ENCODE results near the gene SLC44A5.

SLC44A5 gene

GRCh38 chr1:75579046-75579445, 31.9 kb downstream of the SLC44A5 start:
- no peaks in the 10 kb centered on the region for H3K79me2 ChIP-seq (ENCODE audit: insufficient read depth, low read depth)
- H3K36me3 ChIP-seq (ENCODE audit: insufficient read depth), result no peaks in the 10 kb centered on the region
- H3K27ac ChIP-seq, result no peak overlapping the region
- no peak for TF ChIP-seq CTCF (conservative IDR thresholded peaks at IDR 0.05; ENCODE audit: low read depth, low read length)
- no peaks in the 10 kb centered on the region for H3K4me1 ChIP-seq (ENCODE audit: low read depth, poor library complexity, severe bottlenecking)
- H3K4me3 ChIP-seq (IDR thresholded peaks at IDR 0.05; ENCODE audit: insufficient read depth, low read depth, low read length), result no peak overlapping the region
- H3K4me2 ChIP-seq, result no peak overlapping the region
- H2AFZ ChIP-seq (ENCODE audit: low read depth), result no peak overlapping the region
- no peak overlapping the region for H3K9ac ChIP-seq
- H4K20me1 ChIP-seq (ENCODE audit: insufficient read depth), result no peaks in the 10 kb centered on the region
- H3K27me3 ChIP-seq (ENCODE audit: insufficient read depth, low read depth), result no peaks in the 10 kb centered on the region

DNA sequence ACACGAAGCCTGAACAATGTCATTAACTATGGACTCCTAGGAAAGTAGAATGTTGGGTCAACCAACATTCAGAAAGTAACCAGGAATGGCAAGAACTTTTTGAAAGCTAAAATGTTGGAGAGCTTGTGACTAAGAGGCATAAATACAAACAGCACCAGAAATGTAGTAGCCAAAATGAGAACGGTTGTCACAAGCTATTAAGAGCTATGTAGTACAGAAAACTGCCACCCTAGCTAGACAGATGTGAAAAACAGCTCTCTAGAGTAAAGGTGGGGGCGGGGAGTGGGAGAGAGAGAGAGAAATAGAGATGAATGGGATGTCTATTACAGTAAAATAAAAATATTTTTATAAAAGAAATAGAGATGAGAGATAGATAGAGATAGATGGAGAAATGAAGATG, 35.1 kb downstream of the SLC44A5 start:
- no peak for TF ChIP-seq CTCF (conservative IDR thresholded peaks at IDR 0.05; ENCODE audit: low read depth, low read length)
- no peak overlapping the region for H3K27ac ChIP-seq
- no peak overlapping the region for H3K4me2 ChIP-seq
- H3K4me3 ChIP-seq (IDR thresholded peaks at IDR 0.05; ENCODE audit: insufficient read depth, low read depth, low read length), result no peak overlapping the region
- no peaks in the 10 kb centered on the region for H3K36me3 ChIP-seq (ENCODE audit: insufficient read depth)
- H3K4me1 ChIP-seq (ENCODE audit: low read depth, poor library complexity, severe bottlenecking), result no peaks in the 10 kb centered on the region
- H4K20me1 ChIP-seq (ENCODE audit: insufficient read depth), result no peaks in the 10 kb centered on the region
- no peaks in the 10 kb centered on the region for H3K27me3 ChIP-seq (ENCODE audit: insufficient read depth, low read depth)
- H3K79me2 ChIP-seq (ENCODE audit: insufficient read depth, low read depth), result no peaks in the 10 kb centered on the region
- H3K9ac ChIP-seq, result no peak overlapping the region
- H2AFZ ChIP-seq (ENCODE audit: low read depth), result no peak overlapping the region

GRCh38 chr1:75567191-75567590, 43.7 kb downstream of the SLC44A5 start:
- no peak overlapping the region for H3K27ac ChIP-seq
- no peaks in the 10 kb centered on the region for H3K4me1 ChIP-seq (ENCODE audit: low read depth, poor library complexity, severe bottlenecking)
- H3K79me2 ChIP-seq (ENCODE audit: insufficient read depth, low read depth), result no peaks in the 10 kb centered on the region
- H3K27me3 ChIP-seq (ENCODE audit: insufficient read depth, low read depth), result no peaks in the 10 kb centered on the region
- no peaks in the 10 kb centered on the region for H3K36me3 ChIP-seq (ENCODE audit: insufficient read depth)
- TF ChIP-seq CTCF (conservative IDR thresholded peaks at IDR 0.05; ENCODE audit: low read depth, low read length), result no peak
- no peak overlapping the region for H3K4me3 ChIP-seq (IDR thresholded peaks at IDR 0.05; ENCODE audit: insufficient read depth, low read depth, low read length)
- no peak overlapping the region for H2AFZ ChIP-seq (ENCODE audit: low read depth)
- H4K20me1 ChIP-seq (ENCODE audit: insufficient read depth), result no peaks in the 10 kb centered on the region
- H3K9ac ChIP-seq, result no peak overlapping the region
- no peak overlapping the region for H3K4me2 ChIP-seq

GRCh38 chr1:75559800-75560199, 51.1 kb downstream of the SLC44A5 start:
- H3K27me3 ChIP-seq (ENCODE audit: insufficient read depth, low read depth), result no peaks in the 10 kb centered on the region
- H3K9ac ChIP-seq, result no peak overlapping the region
- no peak overlapping the region for H3K27ac ChIP-seq
- no peaks in the 10 kb centered on the region for H4K20me1 ChIP-seq (ENCODE audit: insufficient read depth)
- no peak overlapping the region for H3K4me2 ChIP-seq
- no peaks in the 10 kb centered on the region for H3K79me2 ChIP-seq (ENCODE audit: insufficient read depth, low read depth)
- TF ChIP-seq CTCF (conservative IDR thresholded peaks at IDR 0.05; ENCODE audit: low read depth, low read length), result no peak
- H3K36me3 ChIP-seq (ENCODE audit: insufficient read depth), result no peaks in the 10 kb centered on the region
- no peak overlapping the region for H3K4me3 ChIP-seq (IDR thresholded peaks at IDR 0.05; ENCODE audit: insufficient read depth, low read depth, low read length)
- no peaks in the 10 kb centered on the region for H3K4me1 ChIP-seq (ENCODE audit: low read depth, poor library complexity, severe bottlenecking)
- H2AFZ ChIP-seq (ENCODE audit: low read depth), result no peak overlapping the region

GRCh38 chr1:75559136-75559535, 51.8 kb downstream of the SLC44A5 start:
- Histone ChIP-seq H3K4me3 (IDR thresholded peaks at IDR 0.05; ENCODE audit: insufficient read depth, low read depth, low read length) (no peak overlapping the region), H3K4me1 (ENCODE audit: low read depth, poor library complexity, severe bottlenecking) (no peaks in the 10 kb centered on the region), H3K27ac (no peak overlapping the region), H4K20me1 (ENCODE audit: insufficient read depth) (no peaks in the 10 kb centered on the region), H3K9ac (no peak overlapping the region), H3K79me2 (ENCODE audit: insufficient read depth, low read depth) (no peaks in the 10 kb centered on the region), H3K4me2 (no peak overlapping the region), H2AFZ (ENCODE audit: low read depth) (no peak overlapping the region), H3K27me3 (ENCODE audit: insufficient read depth, low read depth) (no peaks in the 10 kb centered on the region), H3K36me3 (ENCODE audit: insufficient read depth) (no peaks in the 10 kb centered on the region)
- TF ChIP-seq CTCF (conservative IDR thresholded peaks at IDR 0.05; ENCODE audit: low read depth, low read length), result no peak

All from KMS-11 (cell line).